HG03139 (cell line): ENCODE data around the gene TNFRSF6B.

Source experiments
- ATAC-seq: cut with Tn5 transposase; IDR thresholded peaks from one replicate; pipeline ENCODE4 v1.9.1; 2021; ENCODE audit not compliant: unreplicated experiment

TNFRSF6B gene

DNA sequence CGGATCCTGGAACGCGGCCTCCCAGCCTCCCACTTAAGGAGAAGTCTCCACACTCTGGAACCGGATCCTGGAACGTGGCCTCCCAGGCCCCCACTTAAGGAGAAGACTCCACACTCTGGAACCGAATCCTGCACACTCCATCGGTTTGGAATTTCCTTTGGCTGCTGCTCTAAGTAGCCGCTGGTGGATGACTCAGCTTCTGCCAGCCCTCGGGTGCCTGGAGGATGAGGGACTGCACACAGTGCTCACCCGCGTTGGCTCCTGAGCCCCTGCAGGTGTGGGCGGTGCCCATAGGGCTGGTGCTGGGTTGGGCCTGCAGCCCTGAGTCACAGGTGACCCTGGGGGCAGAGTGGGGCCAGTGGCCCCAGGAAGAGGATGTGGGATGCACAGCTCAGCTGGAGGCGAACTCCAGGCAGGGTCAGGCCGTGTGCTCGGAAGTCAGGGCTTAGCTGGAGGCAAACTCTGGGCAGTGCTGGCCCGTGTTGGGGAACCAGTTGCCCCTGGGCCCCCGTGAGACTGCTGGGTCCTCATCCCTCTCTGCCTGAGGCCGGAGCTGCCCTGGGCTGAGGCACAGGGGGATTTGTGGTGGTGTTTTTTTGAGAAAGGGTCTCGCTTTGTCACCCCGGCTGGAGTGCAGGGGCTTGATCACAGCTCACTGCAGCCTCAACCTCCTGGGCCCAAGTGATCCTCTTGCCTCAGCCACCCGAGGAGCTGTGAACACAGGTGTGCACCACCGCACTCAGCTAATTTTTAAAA lies 13.9 kb upstream of the TNFRSF6B start:
- no peak for ATAC-seq

DNA sequence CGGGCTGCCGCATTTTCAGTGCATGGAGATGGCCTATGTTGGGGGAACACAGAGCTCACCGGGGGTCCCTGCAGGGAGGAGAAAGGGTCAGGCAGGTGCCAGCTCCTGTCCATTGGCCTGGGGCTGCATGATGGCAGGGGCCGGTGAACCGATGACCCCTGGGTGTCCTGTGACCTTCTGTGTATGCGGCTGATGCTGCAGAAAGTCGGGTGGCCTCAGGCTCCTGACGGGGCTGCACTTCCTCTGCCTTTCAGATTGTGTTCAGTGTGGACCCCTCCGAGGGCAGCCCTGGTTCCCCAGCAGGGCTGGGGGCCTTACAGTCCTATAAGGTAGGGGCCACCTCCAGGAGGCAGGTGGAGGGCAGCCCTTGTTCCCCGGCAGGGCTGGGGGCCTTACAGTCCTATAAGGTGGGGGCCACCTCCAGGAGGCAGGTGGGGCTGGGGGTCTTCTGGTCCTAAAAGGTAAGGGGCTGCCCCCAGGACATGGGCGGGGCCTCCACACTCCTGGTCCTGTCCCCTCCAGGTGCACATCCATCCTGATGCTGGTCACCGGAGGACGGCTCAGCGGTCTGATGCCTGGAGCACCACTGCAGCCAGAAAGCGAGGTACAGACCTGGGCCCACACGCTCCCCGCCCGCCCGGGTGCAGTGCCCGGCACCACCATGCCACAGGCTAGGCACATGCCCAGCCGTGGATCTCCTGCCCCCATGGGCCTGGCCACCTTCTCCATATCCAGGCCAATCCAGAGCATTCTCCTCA lies 11.0 kb upstream of the TNFRSF6B start:
- ATAC-seq: no peak

DNA sequence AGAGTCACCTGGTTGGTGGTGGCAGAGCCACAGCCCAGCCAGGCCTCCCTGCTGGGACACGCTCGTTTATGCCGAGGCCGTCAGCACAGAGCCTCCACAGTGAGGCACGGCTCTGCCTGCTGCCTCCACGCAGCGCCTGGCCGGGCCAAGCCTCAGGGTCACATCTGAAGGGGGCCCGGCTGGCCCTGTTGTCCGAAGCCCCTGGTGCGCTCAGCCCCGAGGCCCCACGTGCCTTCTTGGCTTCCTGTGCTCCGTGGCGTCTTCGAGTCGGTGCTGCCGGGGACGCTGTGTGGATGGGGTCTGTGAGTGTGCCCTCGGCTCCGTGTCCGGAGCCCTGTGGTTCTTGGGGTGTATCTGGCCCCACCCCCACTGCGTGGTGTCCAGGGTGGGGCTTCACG lies 10.4 kb upstream of the TNFRSF6B start:
- no peak for ATAC-seq

DNA sequence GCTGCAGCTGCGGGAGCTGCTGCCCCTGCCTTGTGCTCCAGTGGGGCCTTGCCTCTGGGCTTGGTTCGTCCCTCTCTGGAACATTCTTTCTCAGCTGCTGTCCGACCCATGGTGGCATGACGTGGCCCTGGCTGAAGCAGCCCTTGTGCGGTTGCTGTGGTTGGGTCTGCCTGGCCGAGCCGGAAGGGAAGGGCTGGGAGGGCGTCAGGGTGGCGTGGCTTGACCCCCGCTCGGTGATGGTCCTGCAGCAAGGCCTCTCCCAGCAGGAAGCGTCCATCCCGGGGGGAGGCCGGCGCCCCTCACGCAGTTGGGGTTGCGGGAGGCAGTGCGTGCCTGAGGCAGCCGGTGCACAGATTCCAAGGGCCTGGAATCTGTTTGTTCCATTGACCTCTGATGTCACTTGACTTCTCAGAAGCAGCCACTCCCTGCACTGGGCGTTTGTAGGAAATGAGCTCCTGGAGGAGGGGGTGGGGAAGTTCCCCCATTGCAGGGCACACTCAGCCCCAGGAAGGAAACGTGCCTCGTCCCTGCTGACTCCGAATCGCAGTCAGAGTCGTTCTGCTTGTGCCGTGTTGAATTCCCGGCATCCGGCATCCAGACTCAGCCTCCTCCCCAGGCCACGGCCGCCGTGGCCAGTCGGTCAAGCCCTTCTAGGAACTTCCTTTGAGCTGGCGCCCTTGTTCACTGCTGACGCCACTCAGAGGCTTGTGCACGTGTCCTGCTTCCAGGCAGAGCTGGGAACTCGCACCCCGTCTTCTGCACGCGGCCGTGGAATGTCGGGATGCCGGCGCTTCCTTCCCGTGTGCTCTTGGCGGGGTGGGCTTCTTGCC lies 9.7 kb upstream of the TNFRSF6B start:
- ATAC-seq: no peak

DNA sequence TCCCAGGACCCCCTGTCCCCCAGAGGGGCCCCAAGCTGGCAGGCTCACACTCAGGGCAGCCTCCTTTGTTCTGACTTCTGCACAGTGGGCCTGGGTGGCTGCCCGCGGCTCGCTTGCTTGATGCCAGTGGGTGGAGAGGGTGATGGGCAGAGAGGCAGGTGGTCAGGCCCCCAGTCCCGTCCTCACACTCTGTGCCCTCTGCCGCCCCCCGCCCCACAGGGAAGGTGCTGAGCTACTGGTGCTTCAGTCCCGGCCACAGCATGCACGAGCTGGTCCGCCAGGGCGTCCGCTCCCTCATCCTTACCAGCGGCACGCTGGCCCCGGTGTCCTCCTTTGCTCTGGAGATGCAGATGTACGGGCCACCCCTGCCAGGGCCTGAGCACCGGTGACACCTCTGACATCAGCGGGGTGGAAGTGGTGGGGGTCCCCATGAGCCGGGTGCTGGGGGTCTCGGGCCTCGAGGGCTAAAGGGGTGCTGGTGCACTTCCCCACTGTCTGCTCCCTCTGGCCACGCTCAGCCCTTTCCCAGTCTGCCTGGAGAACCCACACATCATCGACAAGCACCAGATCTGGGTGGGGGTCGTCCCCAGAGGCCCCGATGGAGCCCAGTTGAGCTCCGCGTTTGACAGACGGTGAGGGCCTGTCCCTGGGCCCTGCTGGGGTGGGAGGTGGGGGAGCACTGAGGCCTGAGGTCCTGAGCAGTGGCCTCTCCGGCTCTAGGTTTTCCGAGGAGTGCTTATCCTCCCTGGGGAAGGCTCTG lies 8.9 kb upstream of the TNFRSF6B start:
- no peak for ATAC-seq

DNA sequence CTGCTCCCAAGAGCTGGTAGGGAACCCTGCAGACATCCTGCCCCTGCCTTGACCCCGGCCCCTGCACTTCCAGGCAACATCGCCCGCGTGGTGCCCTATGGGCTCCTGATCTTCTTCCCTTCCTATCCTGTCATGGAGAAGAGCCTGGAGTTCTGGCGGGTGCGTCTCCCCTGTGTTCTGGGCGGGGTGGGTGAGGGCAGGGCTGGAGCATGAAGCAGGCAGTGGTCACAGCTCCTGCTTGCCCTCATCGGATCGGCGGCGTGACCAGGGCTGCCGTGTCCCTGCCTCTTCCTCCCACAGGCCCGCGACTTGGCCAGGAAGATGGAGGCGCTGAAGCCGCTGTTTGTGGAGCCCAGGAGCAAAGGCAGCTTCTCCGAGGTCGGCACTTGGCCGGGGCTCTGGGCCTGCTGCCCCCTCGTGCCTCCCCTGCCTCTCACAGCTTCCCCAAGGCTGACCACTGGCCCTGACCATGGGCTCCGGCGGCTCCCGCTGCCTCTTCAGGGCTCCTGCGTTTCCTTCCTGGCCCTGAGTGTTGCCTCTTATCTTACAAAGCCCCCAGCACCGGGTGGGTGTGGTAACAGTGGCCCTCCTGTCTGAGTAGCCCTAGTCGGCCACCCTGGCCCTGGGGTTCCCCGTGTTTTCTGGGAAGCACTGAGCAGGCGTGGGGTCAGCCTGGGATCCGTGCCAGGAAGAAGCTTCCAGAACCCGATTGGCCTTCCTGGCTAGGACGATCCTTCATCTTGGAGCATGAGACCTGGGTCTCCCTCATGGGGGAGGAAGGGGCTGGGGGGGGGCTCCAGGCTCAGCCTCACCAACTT lies 8.0 kb upstream of the TNFRSF6B start:
- no peak for ATAC-seq

DNA sequence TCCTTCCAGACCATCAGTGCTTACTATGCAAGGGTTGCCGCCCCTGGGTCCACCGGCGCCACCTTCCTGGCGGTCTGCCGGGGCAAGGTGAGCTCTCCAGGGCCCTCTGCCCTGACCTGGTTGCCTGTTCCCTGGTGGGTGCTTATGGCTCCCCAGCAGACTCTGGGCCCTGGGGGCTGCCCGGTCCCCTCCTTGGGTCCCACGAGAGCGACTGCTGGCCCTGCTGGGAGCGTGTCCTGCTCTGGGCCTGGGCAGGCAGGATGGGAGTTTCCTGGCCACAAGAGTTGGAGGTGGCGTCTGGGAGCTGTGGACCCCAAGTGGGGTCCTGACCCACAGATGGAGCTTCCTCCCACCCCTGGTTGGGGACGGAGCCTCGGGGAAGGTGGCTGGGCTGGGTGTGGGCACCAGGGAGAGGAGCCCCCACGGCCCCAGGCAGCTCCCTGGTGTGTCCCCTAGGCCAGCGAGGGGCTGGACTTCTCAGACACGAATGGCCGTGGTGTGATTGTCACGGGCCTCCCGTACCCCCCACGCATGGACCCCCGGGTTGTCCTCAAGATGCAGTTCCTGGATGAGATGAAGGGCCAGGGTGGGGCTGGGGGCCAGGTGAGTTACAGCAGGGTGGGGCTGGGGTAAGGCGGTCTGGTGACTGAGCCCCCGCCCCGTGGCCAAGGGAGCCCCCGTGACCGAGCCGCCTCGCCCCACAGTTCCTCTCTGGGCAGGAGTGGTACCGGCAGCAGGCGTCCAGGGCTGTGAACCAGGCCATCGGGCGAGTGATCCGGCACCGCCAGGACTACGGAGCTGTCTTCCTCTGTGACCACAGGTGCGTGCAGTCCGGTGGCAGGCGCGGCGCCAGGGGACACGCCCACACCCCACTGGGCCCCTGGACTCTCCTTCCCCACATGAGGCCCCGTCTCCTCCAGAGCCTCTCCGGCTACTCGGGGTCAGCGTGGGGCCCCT lies 7.1 kb upstream of the TNFRSF6B start:
- no peak for ATAC-seq

DNA sequence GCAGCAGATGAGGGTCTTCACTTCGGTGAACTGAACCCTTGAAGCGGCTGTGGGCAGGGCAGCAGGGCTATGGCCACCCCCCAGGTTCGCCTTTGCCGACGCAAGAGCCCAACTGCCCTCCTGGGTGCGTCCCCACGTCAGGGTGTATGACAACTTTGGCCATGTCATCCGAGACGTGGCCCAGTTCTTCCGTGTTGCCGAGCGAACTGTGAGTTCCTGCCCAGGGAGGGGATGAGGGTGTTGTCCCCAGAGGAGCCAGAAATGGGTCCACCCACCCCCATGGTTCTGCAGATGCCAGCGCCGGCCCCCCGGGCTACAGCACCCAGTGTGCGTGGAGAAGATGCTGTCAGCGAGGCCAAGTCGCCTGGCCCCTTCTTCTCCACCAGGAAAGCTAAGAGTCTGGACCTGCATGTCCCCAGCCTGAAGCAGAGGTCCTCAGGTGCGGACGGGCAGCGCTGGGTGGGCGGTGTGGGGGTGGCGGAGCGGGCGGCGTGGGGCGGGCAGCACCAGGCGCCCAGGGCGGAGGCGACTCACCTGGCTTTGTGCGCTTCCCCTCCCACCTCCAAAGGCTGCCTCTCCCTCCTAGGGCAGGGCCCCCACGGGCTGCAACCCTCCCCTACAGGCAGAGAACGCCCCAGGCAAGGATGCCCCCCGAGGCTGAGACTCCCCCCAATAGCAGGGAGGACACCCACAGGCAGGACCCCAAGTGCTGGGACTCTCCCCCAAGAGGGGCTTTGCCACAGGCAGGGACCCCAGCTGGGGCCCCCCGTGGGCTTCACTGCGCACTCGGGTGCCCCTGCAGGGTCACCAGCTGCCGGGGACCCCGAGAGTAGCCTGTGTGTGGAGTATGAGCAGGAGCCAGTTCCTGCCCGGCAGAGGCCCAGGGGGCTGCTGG lies 6.2 kb upstream of the TNFRSF6B start:
- no peak for ATAC-seq

DNA sequence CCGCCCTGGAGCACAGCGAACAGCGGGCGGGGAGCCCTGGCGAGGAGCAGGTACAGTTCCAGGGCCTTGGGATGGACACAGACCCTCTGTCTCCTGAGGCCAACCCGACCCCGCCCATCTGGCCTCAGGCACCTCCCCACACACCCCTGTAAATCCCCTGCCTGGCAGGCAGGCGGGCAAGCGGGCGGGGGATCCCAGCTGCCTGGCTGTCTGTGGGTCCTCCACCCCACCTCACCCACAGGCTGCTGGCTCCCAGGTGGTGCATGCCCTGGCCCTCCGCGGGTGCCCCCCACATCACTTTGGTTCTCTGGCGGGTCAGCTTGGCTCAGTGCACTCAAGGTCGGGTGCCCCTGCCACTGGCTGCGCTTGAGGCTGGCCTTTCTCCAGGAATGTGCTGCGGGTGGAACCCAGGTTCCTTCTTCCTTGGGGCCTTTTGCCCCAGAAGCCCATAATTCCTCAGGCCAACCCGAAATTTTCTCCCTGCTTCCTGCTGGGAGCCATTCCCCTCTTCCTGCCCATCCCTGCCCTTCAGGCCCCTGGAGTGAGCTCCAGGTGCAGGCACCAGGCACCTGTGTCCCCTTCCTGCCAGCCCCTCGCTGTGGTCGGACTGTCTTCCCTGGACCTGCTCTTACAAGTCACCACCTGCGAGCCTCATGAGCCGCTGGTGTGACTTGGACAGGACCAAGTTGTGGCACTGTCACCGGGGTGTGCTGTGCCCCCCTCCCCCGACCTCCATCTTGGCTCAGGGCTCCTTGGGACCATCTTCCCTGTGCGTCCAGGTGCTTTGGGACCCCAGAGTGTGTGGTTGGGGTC lies 5.3 kb upstream of the TNFRSF6B start:
- no peak for ATAC-seq

DNA sequence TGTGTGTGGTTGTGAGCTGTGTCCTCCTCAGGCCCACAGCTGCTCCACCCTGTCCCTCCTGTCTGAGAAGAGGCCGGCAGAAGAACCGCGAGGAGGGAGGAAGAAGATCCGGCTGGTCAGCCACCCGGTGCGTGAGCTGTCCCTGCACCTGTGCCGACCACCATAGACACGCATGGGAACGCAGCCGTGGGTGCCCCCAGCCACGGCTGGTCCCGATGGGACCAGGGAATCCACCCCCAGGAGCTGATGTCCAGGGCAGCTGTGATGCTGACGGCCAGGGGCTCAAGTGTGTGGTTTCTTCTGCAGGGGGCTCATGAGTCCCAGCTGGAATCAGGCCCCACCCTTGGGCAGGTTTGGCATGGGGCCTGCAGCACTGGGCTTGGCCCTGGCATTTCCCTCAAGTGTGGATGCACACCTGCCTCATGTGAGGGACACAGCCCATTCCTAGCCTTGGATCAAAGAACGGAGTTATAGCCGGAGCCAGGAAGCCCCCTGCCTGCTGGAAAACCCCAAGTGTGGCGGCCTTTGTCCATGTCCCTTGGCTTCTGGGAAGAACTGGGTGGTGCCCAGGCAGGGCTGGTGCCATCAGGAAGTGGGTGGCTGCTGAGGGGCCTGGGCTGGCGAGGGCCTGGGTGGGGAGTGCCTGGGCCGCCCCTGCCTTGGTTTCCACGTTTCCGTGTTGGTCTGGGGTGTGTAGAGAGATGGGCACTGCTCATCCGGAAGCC lies 4.6 kb upstream of the TNFRSF6B start:
- ATAC-seq: no peak

DNA sequence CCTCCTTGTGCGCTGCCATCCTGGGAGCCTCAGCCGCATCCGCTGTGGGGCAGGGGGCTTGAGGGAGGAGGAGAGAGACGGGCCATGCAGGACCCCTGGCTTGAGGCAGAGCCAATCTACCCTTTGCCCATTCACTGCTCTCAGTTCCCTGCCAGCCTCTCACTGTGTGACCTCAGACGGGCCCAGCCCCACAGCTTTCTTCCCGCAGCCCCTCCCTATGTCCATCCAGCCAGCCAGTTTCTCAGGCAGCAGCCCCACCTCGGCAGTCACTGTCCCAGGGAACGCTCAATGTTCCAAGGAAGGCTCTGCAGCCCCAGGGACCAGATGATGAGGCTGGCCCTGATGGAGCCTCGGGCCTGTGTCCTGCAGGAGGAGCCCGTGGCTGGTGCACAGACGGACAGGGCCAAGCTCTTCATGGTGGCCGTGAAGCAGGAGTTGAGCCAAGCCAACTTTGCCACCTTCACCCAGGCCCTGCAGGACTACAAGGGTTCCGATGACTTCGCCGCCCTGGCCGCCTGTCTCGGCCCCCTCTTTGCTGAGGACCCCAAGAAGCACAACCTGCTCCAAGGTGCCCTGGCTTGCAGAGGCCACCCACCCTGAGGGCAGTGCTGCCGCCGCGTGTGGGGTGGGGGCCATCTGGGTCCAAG lies 3.9 kb upstream of the TNFRSF6B start:
- no peak for ATAC-seq

DNA sequence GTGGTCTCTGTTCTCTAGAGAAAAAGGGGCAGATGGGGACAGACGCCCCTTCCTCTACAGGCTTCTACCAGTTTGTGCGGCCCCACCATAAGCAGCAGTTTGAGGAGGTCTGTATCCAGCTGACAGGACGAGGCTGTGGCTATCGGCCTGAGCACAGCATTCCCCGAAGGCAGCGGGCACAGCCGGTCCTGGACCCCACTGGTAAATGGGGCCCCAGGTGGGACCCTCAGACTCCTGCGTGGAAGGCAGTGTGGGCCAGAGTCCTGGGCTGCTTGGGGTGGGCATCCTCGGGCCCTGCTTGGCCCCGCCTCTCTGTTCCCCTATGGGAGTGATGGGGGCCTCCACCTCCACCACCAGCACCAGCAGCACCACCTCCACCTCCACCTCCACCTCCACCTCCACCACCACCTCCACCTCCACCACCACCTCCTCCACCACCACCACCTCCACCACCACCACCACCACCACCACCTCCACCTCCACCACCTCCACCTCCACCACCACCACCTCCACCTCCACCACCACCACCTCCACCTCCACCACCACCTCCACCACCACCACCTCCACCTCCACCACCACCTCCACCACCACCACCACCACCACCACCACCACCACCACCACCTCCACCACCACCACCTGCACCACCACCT lies 3.2 kb upstream of the TNFRSF6B start:
- ATAC-seq: no peak

DNA sequence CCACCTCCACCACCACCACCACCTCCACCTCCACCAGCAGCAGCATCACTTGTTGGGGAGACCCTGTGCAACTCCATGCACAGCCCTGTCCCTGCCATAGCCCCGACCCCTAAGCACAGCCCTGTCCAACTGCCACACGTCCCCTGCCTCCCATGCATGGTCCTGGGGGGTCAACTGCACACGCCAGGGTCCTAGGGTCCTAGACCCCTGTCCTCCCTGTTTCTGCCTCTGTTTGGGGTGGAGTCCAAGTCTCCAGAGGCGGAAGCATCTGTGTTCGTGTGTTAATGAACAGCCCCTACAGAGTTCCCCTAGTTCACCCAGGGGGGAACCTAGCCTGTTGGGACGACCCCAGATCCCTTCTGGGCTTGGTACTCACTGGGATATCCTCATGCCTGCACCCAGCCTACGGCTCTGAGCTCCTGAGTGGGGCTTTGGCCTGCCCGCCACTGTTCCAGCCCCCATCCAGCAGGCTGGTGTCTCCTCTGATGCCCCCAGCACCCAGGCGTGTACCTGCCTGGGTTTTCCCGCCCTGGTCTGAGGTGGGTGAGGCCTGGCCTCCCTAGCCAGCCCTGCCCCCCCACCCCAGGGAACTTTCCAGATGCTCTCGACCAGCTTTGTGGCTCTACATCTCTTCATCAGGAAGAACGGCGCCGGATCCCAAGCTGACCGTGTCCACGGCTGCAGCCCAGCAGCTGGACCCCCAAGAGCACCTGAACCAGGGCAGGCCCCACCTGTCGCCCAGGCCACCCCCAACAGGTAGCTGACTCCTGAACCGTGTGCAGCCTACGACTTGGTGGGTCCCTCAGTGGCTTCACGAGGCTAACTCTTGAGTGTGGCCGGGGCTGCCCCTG lies 2.5 kb upstream of the TNFRSF6B start:
- no peak for ATAC-seq

DNA sequence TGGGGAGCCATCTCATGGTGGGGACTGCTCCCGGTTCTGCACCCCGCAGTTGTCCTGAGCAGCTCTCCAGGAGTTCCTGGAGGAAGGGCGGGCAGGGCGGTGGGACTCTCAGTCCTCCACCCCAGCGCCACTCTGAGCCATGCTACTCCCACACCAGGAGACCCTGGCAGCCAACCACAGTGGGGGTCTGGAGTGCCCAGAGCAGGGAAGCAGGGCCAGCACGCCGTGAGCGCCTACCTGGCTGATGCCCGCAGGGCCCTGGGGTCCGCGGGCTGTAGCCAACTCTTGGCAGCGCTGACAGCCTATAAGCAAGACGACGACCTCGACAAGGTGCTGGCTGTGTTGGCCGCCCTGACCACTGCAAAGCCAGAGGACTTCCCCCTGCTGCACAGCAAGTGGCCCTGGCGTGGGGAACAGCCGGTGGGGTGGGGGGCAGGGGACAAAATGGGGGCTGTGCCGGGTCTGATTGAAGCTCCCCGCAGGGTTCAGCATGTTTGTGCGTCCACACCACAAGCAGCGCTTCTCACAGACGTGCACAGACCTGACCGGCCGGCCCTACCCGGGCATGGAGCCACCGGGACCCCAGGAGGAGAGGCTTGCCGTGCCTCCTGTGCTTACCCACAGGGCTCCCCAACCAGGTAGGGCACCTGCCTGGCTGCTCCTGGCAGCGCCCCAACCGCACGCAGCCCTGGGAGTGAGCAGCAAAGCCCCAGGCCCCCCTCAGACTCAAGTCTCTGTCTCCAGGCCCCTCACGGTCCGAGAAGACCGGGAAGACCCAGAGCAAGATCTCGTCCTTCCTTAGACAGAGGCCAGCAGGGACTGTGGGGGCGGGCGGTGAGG lies 1.6 kb upstream of the TNFRSF6B start:
- no peak for ATAC-seq
